Vagina (tissue), 2 donors: ENCODE measurements around the gene CFAP92. TPM values are rescaled to one million over a fixed set of nuclear protein-coding genes. Genes with fewer than 3 reads are reported as not detected.

Experiments used
- DNase-seq, 2 donors: peaks; one replicate each; pipeline ENCODE4 v3.0.0-alpha.2; 2017; ENCODE audit errors: extremely low spot score in 2 of 2
- H3K27ac ChIP-seq: fragments of 200-600 bp; sonication (generic); one replicate; pipeline ENCODE4 v1.5.1; 2019
- H3K27me3 ChIP-seq: fragments of 200-600 bp; sonication (generic); one replicate; pipeline ENCODE4 v1.5.1; 2019
- H3K36me3 ChIP-seq, 2 donors: fragments of 200-600 bp; sonication (generic); one replicate each; pipeline ENCODE4 v1.5.1; 2017 to 2019
- H3K4me1 ChIP-seq: fragments of 200-600 bp; sonication (generic); one replicate; pipeline ENCODE4 v1.5.1; 2019
- H3K4me3 ChIP-seq, 2 donors: fragments of 200-600 bp; sonication (generic); 1 replicate in 1 of 2; 2 replicates in 1 of 2; pipeline ENCODE4 v1.5.1; 2016 to 2019
- H3K9me3 ChIP-seq: fragments of 200-600 bp; sonication (generic); one replicate; pipeline ENCODE4 v1.5.1; 2019
- POLR2A ChIP-seq, 2 donors: fragments of 450-650 bp; IDR thresholded peaks; one replicate each; pipeline ENCODE4 v1.6.1; 2017; ENCODE audit warnings: antibody characterized with exemption in 2 of 2, mild to moderate bottlenecking in 2 of 2, moderate library complexity in 2 of 2
- POLR2AphosphoS5 ChIP-seq, 2 donors: sonication (generic); formaldehyde crosslinking; IDR thresholded peaks; one replicate each; pipeline ENCODE4 v1.9.0; 2017; ENCODE audit warnings: antibody characterized with exemption in 2 of 2, mild to moderate bottlenecking in 2 of 2, low read depth in 1 of 2; ENCODE audit not compliant: insufficient read depth in 1 of 2
- intact Hi-C: fragments of 100-400 bp; cut with DNase I; formaldehyde crosslinking; loops from one replicate; pipeline ENCODE4 v1.15.1; 2023
- total RNA-seq: library from RNA; depleted of rRNA; stranded (reverse); fragments of >200 nt; gene quantifications from one replicate; pipeline ENCODE4 v1.2.3, GENCODE V29; 2016
- TF ChIP-seq, protein P1 (sequence below), 3 experiments: fragments of 450-650 bp in 2 of 3; fragments of 200-600 bp in 1 of 3; sonication (generic) in 1 of 3; IDR thresholded peaks; one replicate each; pipeline ENCODE4 v1.5.1; 2017 to 2019; ENCODE audit warnings: antibody characterized with exemption in 3 of 3, mild to moderate bottlenecking in 2 of 3, moderate library complexity in 2 of 3

Gene CFAP92
- total RNA-seq, 1 donor from 2014 or later: not detected

DNA sequence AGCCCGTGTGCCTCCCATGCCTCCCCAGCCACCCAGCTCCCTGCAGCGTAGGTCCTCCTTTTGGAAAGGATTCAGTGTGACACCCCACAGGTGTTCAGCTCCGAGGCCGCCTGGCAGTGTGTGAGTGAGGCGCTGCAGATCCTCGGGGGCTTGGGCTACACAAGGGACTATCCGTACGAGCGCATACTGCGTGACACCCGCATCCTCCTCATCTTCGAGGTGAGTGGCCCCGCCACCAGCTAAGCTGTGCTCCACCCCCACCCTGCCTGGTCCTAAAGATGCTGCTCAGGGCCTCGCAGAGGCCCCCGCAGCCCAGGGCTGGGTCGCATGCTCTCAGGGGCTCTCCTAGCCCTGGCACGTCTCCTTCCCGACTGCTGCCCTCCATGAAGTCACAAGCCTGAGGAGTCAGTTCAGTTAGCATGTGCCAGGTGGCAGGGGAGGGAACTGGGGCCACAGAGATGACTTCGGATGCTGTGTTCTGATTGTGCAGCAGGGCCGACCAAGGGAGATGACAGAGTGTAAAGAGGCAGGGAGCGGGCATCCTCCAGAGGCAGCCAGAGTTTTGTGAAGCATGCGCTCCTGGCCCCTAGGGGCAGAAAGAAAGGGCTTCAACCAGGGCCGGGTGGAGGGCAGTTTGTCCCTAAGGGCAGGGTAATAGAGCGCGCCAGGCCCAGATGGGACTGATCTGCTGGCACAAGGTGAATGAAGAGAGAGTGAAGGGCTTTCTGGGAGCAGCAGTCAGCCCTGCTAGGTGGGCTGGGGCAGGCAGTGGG lies 87.7 kb downstream of the CFAP92 start:
- Histone ChIP-seq H3K36me3 (peaks cover 0 to 95% of the 10 kb centered on the region in 2 donors), H3K27me3 (no peaks in the 10 kb centered on the region), H3K4me3 (no peak overlapping the region), H3K4me1 (no peaks in the 10 kb centered on the region), H3K27ac (no peak overlapping the region), H3K9me3 (no peaks in the 10 kb centered on the region)
- TF ChIP-seq, protein P1, sequence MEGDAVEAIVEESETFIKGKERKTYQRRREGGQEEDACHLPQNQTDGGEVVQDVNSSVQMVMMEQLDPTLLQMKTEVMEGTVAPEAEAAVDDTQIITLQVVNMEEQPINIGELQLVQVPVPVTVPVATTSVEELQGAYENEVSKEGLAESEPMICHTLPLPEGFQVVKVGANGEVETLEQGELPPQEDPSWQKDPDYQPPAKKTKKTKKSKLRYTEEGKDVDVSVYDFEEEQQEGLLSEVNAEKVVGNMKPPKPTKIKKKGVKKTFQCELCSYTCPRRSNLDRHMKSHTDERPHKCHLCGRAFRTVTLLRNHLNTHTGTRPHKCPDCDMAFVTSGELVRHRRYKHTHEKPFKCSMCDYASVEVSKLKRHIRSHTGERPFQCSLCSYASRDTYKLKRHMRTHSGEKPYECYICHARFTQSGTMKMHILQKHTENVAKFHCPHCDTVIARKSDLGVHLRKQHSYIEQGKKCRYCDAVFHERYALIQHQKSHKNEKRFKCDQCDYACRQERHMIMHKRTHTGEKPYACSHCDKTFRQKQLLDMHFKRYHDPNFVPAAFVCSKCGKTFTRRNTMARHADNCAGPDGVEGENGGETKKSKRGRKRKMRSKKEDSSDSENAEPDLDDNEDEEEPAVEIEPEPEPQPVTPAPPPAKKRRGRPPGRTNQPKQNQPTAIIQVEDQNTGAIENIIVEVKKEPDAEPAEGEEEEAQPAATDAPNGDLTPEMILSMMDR (IDR thresholded peaks at IDR 0.05): no peak
- TF ChIP-seq POLR2A (IDR thresholded peaks at IDR 0.05) (no peak), POLR2AphosphoS5 (IDR thresholded peaks at IDR 0.05; ENCODE audit: insufficient read depth in 1 of 2, low read depth in 1 of 2) (no peak)
- intact Hi-C loops: no loop called here
- DNase-seq: no peak

- no peaks in the 10 kb centered on the region for H3K9me3 ChIP-seq
- DNase-seq: no peak
- no peak for TF ChIP-seq POLR2A (IDR thresholded peaks at IDR 0.05)
- no peak for TF ChIP-seq POLR2AphosphoS5 (IDR thresholded peaks at IDR 0.05; ENCODE audit: insufficient read depth in 1 of 2, low read depth in 1 of 2)
- TF ChIP-seq, protein P1 (IDR thresholded peaks at IDR 0.05): no peak
- intact Hi-C loops: no loop called here
- no peak overlapping the region for H3K4me3 ChIP-seq
- no peaks in the 10 kb centered on the region for H3K27me3 ChIP-seq
- no peaks in the 10 kb centered on the region for H3K4me1 ChIP-seq
- H3K27ac ChIP-seq: no peak overlapping the region
- H3K36me3 ChIP-seq: peaks cover 0 to 98% of the 10 kb centered on the region in 2 donors
These were observed 90.4 kb downstream of the CFAP92 start for GRCh38 chr3:128903501-128903900.

- H3K4me1 ChIP-seq: no peaks in the 10 kb centered on the region
- H3K27me3 ChIP-seq: no peaks in the 10 kb centered on the region
- peaks cover 0 to 99% of the 10 kb centered on the region in 2 donors for H3K36me3 ChIP-seq
- H3K9me3 ChIP-seq: no peaks in the 10 kb centered on the region
- H3K4me3 ChIP-seq: no peak overlapping the region
- TF ChIP-seq, protein P1 (IDR thresholded peaks at IDR 0.05): no peak
- TF ChIP-seq POLR2AphosphoS5 (IDR thresholded peaks at IDR 0.05; ENCODE audit: insufficient read depth in 1 of 2, low read depth in 1 of 2): no peak
- TF ChIP-seq POLR2A (IDR thresholded peaks at IDR 0.05): no peak
- H3K27ac ChIP-seq: no peak overlapping the region
- intact Hi-C loops: no loop called here
- DNase-seq: no peak
These were observed 91.5 kb downstream of the CFAP92 start for GRCh38 chr3:128902426-128902825.

DNA sequence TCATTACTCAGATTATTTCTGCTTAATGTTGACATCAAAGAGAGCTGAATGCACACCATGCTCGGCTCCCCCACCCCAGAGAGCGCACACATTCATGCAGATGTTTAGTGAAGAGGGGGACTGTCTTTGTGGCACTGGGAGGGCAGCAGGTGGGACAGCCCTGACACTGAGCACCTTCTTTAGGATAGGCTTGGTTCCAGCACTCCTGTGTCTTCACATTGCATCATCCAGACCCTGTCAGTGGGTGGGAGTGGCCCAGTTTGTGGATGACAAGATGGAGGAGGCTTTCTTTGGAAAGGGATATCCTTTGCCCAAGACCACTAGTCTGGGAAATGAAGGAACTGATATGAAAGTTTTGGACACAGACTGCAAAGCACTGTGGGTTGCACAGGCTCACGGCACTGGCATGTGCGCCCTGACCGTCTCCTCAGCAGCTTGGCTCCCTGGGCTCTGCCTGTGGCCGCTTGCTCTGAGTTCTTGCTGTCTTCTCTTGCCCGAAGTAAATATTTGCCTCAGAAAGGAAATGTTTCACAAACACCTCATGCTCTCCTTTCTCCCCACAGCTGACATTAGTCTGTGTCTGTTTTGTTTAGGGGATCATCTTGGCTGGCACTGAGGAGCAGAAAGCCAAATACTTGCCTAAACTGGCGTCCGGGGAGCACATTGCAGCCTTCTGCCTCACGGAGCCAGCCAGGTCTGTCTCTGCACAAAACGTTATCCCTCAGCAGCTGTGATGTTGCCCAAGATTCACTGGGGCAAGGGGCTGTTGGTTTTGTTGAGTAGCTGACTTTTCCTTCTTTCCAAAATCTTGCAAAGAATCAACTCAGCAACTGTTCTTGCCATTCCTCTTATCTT lies 97.8 kb downstream of the CFAP92 start:
- Histone ChIP-seq H3K4me1 (no peaks in the 10 kb centered on the region), H3K36me3 (peaks cover 0 to 69% of the 10 kb centered on the region in 2 donors), H3K27ac (no peak overlapping the region), H3K4me3 (no peak overlapping the region), H3K9me3 (no peaks in the 10 kb centered on the region), H3K27me3 (no peaks in the 10 kb centered on the region)
- no peak for TF ChIP-seq POLR2AphosphoS5 (IDR thresholded peaks at IDR 0.05; ENCODE audit: insufficient read depth in 1 of 2, low read depth in 1 of 2)
- TF ChIP-seq, protein P1 (IDR thresholded peaks at IDR 0.05): no peak
- TF ChIP-seq POLR2A (IDR thresholded peaks at IDR 0.05): no peak
- no peak for DNase-seq
- intact Hi-C loops: no loop called here
